HG02588 (cell line): ENCODE measurements around the gene SCARF2.
"Not testable (repeated sequence)": the region's sequence is repeated elsewhere in the genome, so short reads cannot be mapped to it uniquely, and the experiment has no call there.

Source experiments
- ATAC-seq: cut with Tn5 transposase; IDR thresholded peaks from one replicate; pipeline ENCODE4 v1.9.1; 2021; ENCODE audit warnings: mild to moderate bottlenecking, moderate library complexity; ENCODE audit not compliant: unreplicated experiment

Gene SCARF2

GRCh38 chr22:20428496-20429253 lies 8.9 kb downstream of the SCARF2 start:
- peak; percentile 11 for ATAC-seq

- no peak for ATAC-seq
Observed at GRCh38 chr22:20427945-20428417, 9.6 kb downstream of the SCARF2 start.

GRCh38 chr22:20427104-20427944 lies 10.3 kb downstream of the SCARF2 start:
- ATAC-seq: no peak

- ATAC-seq: no peak
Observed at GRCh38 chr22:20426259-20426615, 11.4 kb downstream of the SCARF2 start.

- ATAC-seq: no peak
Observed at GRCh38 chr22:20425566-20426258, 11.9 kb downstream of the SCARF2 start.

- ATAC-seq: no peak
Observed at GRCh38 chr22:20424932-20425565, 12.6 kb downstream of the SCARF2 start.

GRCh38 chr22:20424568-20424931 lies 13.1 kb downstream of the SCARF2 start:
- no peak for ATAC-seq

GRCh38 chr22:20423906-20424551 lies 13.6 kb downstream of the SCARF2 start:
- no peak for ATAC-seq

GRCh38 chr22:20423008-20423905 lies 14.4 kb downstream of the SCARF2 start:
- no peak for ATAC-seq

- no peak for ATAC-seq
Observed at GRCh38 chr22:20422271-20423007, 15.2 kb downstream of the SCARF2 start.

- no peak for ATAC-seq
Observed at GRCh38 chr22:20421507-20421874, 16.1 kb downstream of the SCARF2 start.

- no peak for ATAC-seq
Observed at GRCh38 chr22:20420157-20420842, 17.3 kb downstream of the SCARF2 start.

GRCh38 chr22:20419664-20419951 lies 18.0 kb downstream of the SCARF2 start:
- ATAC-seq: no peak

- ATAC-seq: no peak
Observed at GRCh38 chr22:20418211-20418788, 19.3 kb downstream of the SCARF2 start.

GRCh38 chr22:20415699-20416098 lies 21.9 kb downstream of the SCARF2 start:
- not testable (repeated sequence) for ATAC-seq

- not testable (repeated sequence) for ATAC-seq
Observed at GRCh38 chr22:20415241-20415640, 22.4 kb downstream of the SCARF2 start.

- no peak for ATAC-seq
Observed at GRCh38 chr22:20414450-20414849, 23.2 kb downstream of the SCARF2 start.

GRCh38 chr22:20414059-20414440 lies 23.6 kb downstream of the SCARF2 start:
- no peak for ATAC-seq
